HL-60 (cell line): ENCODE data around the gene ERF.

Source experiments
- TF ChIP-seq, protein P1 (sequence below): IDR thresholded peaks from 2 replicates; pipeline ENCODE4 v1.6.1; 2012; ENCODE audit warnings: low read depth; ENCODE audit not compliant: insufficient replicate concordance
- TF ChIP-seq, protein P2 (sequence below): IDR thresholded peaks from one replicate; pipeline ENCODE4 v1.5.1; 2011; ENCODE audit warnings: low read length, control low read depth, inconsistent platforms; ENCODE audit not compliant: insufficient read depth

DNA sequence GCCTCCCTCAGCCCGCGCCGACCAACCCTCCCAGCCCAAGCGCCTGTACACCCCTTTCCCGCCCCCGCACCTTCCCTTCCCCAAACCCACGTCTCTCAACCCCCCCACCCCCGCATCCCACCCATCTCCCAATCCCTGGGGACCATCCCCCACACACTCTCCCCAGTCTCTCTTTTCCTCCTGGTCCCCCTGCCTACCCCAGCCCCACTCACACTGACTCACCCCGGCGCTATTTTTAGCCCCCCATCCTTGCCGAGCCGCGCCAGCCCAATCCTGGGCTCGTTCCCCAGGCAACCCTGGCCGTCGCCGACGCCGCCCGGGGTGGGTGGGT, 25.9 kb upstream of the ERF start:
- TF ChIP-seq, protein P1, sequence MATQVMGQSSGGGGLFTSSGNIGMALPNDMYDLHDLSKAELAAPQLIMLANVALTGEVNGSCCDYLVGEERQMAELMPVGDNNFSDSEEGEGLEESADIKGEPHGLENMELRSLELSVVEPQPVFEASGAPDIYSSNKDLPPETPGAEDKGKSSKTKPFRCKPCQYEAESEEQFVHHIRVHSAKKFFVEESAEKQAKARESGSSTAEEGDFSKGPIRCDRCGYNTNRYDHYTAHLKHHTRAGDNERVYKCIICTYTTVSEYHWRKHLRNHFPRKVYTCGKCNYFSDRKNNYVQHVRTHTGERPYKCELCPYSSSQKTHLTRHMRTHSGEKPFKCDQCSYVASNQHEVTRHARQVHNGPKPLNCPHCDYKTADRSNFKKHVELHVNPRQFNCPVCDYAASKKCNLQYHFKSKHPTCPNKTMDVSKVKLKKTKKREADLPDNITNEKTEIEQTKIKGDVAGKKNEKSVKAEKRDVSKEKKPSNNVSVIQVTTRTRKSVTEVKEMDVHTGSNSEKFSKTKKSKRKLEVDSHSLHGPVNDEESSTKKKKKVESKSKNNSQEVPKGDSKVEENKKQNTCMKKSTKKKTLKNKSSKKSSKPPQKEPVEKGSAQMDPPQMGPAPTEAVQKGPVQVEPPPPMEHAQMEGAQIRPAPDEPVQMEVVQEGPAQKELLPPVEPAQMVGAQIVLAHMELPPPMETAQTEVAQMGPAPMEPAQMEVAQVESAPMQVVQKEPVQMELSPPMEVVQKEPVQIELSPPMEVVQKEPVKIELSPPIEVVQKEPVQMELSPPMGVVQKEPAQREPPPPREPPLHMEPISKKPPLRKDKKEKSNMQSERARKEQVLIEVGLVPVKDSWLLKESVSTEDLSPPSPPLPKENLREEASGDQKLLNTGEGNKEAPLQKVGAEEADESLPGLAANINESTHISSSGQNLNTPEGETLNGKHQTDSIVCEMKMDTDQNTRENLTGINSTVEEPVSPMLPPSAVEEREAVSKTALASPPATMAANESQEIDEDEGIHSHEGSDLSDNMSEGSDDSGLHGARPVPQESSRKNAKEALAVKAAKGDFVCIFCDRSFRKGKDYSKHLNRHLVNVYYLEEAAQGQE = no peak
- TF ChIP-seq, protein P2, sequence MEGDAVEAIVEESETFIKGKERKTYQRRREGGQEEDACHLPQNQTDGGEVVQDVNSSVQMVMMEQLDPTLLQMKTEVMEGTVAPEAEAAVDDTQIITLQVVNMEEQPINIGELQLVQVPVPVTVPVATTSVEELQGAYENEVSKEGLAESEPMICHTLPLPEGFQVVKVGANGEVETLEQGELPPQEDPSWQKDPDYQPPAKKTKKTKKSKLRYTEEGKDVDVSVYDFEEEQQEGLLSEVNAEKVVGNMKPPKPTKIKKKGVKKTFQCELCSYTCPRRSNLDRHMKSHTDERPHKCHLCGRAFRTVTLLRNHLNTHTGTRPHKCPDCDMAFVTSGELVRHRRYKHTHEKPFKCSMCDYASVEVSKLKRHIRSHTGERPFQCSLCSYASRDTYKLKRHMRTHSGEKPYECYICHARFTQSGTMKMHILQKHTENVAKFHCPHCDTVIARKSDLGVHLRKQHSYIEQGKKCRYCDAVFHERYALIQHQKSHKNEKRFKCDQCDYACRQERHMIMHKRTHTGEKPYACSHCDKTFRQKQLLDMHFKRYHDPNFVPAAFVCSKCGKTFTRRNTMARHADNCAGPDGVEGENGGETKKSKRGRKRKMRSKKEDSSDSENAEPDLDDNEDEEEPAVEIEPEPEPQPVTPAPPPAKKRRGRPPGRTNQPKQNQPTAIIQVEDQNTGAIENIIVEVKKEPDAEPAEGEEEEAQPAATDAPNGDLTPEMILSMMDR = no peak
